ENCODE data around the gene GP5.

GP5 gene

GRCh38 chr3:194399166-194399565 lies at the start of gene GP5:
TSS of gene GP5 (minus strand) at chr3:194399266. CDS start at chr3:194398282, 984 bp downstream.
- Histone ChIP-seq H3K79me2 (ENCODE audit: insufficient read depth, low read length) (no peaks in the 10 kb centered on the region), H3K9me3 (ENCODE audit: low read length) (no peaks in the 10 kb centered on the region), H3K27me3 (ENCODE audit: insufficient read depth, low read length) (peaks cover 6% of the 10 kb centered on the region; the same call in 1 of the 2 replicates), H4K20me1 (ENCODE audit: insufficient read depth, low read length) (no peaks in the 10 kb centered on the region), H3K9ac (ENCODE audit: low read length) (no peak within 1 kb of the TSS), H3K4me1 (ENCODE audit: insufficient read depth, low read length, severe bottlenecking) (peaks cover 10% of the 10 kb centered on the region), H3K4me2 (ENCODE audit: low read length) (no peak within 1 kb of the TSS), H3K27ac (ENCODE audit: low read depth, low read length, poor library complexity, severe bottlenecking) (no peak within 1 kb of the TSS), H3K4me3 (ENCODE audit: low read depth, low read length, poor library complexity, severe bottlenecking) (no peak within 1 kb of the TSS), H2AFZ (ENCODE audit: low read length) (no peak within 1 kb of the TSS), H3K36me3 (ENCODE audit: insufficient read depth, low read length) (peaks cover 7% of the 10 kb centered on the region; the same call in 1 of the 2 replicates), H3F3A (ENCODE audit: insufficient read depth, low read length) (peaks cover 4% of the 10 kb centered on the region; the same call in 1 of the 2 replicates), H3K9me2 (ENCODE audit: low read depth, low read length) (no peaks in the 10 kb centered on the region)
- TF ChIP-seq EZH2 (IDR thresholded peaks at IDR 0.05; ENCODE audit: borderline replicate concordance, low read length), result no peak
- TF ChIP-seq, protein P1, sequence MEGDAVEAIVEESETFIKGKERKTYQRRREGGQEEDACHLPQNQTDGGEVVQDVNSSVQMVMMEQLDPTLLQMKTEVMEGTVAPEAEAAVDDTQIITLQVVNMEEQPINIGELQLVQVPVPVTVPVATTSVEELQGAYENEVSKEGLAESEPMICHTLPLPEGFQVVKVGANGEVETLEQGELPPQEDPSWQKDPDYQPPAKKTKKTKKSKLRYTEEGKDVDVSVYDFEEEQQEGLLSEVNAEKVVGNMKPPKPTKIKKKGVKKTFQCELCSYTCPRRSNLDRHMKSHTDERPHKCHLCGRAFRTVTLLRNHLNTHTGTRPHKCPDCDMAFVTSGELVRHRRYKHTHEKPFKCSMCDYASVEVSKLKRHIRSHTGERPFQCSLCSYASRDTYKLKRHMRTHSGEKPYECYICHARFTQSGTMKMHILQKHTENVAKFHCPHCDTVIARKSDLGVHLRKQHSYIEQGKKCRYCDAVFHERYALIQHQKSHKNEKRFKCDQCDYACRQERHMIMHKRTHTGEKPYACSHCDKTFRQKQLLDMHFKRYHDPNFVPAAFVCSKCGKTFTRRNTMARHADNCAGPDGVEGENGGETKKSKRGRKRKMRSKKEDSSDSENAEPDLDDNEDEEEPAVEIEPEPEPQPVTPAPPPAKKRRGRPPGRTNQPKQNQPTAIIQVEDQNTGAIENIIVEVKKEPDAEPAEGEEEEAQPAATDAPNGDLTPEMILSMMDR (IDR thresholded peaks at IDR 0.05; ENCODE audit: low read length), result no peak

DNA sequence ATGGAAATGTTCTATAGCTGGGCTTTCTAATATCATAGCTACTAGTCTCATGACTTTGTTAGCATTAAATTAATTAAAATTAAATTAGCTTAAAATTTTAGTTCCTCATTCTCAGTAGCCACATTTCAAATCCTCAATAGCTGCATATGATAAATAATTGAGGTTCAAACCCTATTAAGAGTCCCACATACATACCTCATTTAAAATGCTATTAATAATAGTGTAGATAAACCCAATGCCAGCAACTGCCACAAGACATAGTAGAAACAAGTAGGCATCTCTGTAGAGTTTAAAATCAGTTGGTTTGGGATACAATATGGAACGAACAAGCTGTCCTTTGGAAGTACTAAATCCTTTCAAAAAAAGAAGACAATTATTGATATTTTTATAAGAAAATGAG lies 48.6 kb upstream of the GP5 start:
- Histone ChIP-seq H4K20me1 (ENCODE audit: insufficient read depth, low read length) (no peaks in the 10 kb centered on the region), H3K4me1 (ENCODE audit: insufficient read depth, low read length, severe bottlenecking) (no peaks in the 10 kb centered on the region), H2AFZ (ENCODE audit: low read length) (no peak overlapping the region), H3K36me3 (ENCODE audit: insufficient read depth, low read length) (peaks cover 92% of the 10 kb centered on the region), H3K4me3 (ENCODE audit: low read depth, low read length, poor library complexity, severe bottlenecking) (no peak overlapping the region), H3K4me2 (ENCODE audit: low read length) (no peak overlapping the region), H3F3A (ENCODE audit: insufficient read depth, low read length) (no peaks in the 10 kb centered on the region), H3K27ac (ENCODE audit: low read depth, low read length, poor library complexity, severe bottlenecking) (no peak overlapping the region), H3K79me2 (ENCODE audit: insufficient read depth, low read length) (no peaks in the 10 kb centered on the region), H3K9ac (ENCODE audit: low read length) (no peak overlapping the region), H3K9me3 (ENCODE audit: low read length) (no peaks in the 10 kb centered on the region), H3K27me3 (ENCODE audit: insufficient read depth, low read length) (no peaks in the 10 kb centered on the region), H3K9me2 (ENCODE audit: low read depth, low read length) (no peaks in the 10 kb centered on the region)
- TF ChIP-seq, protein P1 (IDR thresholded peaks at IDR 0.05; ENCODE audit: low read length), result no peak
- TF ChIP-seq EZH2 (IDR thresholded peaks at IDR 0.05; ENCODE audit: borderline replicate concordance, low read length), result no peak

DNA sequence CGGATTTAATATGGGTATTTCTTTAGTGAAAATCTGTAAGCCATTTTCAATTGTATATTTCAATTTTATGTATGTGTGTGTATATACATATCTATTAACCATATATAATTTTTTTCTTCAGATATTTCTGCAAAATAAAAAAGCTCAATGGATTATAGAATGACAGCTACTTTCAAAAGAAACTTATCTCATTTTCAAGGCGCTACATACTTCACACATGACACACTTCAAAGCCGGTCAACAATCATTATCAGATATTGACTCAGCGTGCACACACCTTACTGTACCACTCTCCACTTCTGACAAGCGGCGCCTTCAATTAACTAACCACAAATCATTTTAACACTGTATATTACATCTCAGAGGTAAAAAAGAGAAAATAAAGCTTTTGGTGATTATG lies 48.1 kb upstream of the GP5 start:
- Histone ChIP-seq H3K4me3 (ENCODE audit: low read depth, low read length, poor library complexity, severe bottlenecking) (no peak overlapping the region), H3K36me3 (ENCODE audit: insufficient read depth, low read length) (peaks cover 93% of the 10 kb centered on the region), H2AFZ (ENCODE audit: low read length) (no peak overlapping the region), H3K9me3 (ENCODE audit: low read length) (no peaks in the 10 kb centered on the region), H3K27me3 (ENCODE audit: insufficient read depth, low read length) (no peaks in the 10 kb centered on the region), H3K9ac (ENCODE audit: low read length) (no peak overlapping the region), H3K79me2 (ENCODE audit: insufficient read depth, low read length) (no peaks in the 10 kb centered on the region), H3K27ac (ENCODE audit: low read depth, low read length, poor library complexity, severe bottlenecking) (no peak overlapping the region), H3K4me2 (ENCODE audit: low read length) (no peak overlapping the region), H4K20me1 (ENCODE audit: insufficient read depth, low read length) (no peaks in the 10 kb centered on the region), H3K9me2 (ENCODE audit: low read depth, low read length) (no peaks in the 10 kb centered on the region), H3F3A (ENCODE audit: insufficient read depth, low read length) (no peaks in the 10 kb centered on the region), H3K4me1 (ENCODE audit: insufficient read depth, low read length, severe bottlenecking) (no peaks in the 10 kb centered on the region)
- no peak for TF ChIP-seq EZH2 (IDR thresholded peaks at IDR 0.05; ENCODE audit: borderline replicate concordance, low read length)
- TF ChIP-seq, protein P1 (IDR thresholded peaks at IDR 0.05; ENCODE audit: low read length), result no peak
